Psoas muscle (tissue), 8 donors: ENCODE results near the gene TBC1D9B. TPM values are rescaled to one million over a fixed set of nuclear protein-coding genes. Genes with fewer than 3 reads are reported as not detected.

Experiments
- ATAC-seq, 4 donors: fragments of 200-7000 bp; cut with Tn5 transposase; one replicate each; pipeline ENCODE4 v1.9.1; 2020; ENCODE audit warnings: moderate library complexity in 3 of 4, mild to moderate bottlenecking in 2 of 4
- DNase-seq, 2 donors: peaks; one replicate each; pipeline ENCODE4 v3.0.0-alpha.2; 2020
- H3K27ac ChIP-seq: fragments of 200-600 bp; one replicate; pipeline ENCODE4 v1.8.0; 2022
- H3K27me3 ChIP-seq, 3 donors: fragments of 200-600 bp in 1 of 3; one replicate each; pipeline versions ENCODE4 v1.6.1 to v1.8.0; 2013 to 2022; ENCODE audit warnings: low read length in 2 of 3, mild to moderate bottlenecking in 2 of 3, moderate library complexity in 1 of 3; ENCODE audit not compliant: insufficient read depth in 3 of 3
- H3K36me3 ChIP-seq, 2 donors: fragments of 200-600 bp in 1 of 2; one replicate each; pipeline versions ENCODE4 v1.6.1 to v1.8.0; 2013 to 2022; ENCODE audit warnings: low read depth in 1 of 2, mild to moderate bottlenecking in 1 of 2, moderate library complexity in 1 of 2; ENCODE audit not compliant: insufficient read depth in 1 of 2
- H3K4me1 ChIP-seq: fragments of 200-600 bp; one replicate; pipeline ENCODE4 v1.8.0; 2022
- H3K4me3 ChIP-seq: fragments of 200-600 bp; one replicate; pipeline ENCODE4 v1.8.0; 2022; ENCODE audit warnings: mild to moderate bottlenecking
- H3K9me3 ChIP-seq: fragments of 200-600 bp; one replicate; pipeline ENCODE4 v1.8.0; 2022
- WGBS, 3 donors: extraction: QIAGEN DNeasy Blood & Tissue Kit; methylation state at CpG; one replicate each; pipeline versions ENCODE4 v1.1.6 to v1.1.7; 2013; 5-methylcytosine and 5-hydroxymethylcytosine counted together
- intact Hi-C, 2 donors: fragments of 100-400 bp; cut with DNase I; formaldehyde crosslinking; loops; one replicate each; pipeline versions ENCODE4 v1.11.0 to v1.14.2; 2022
- polyA plus RNA-seq, 3 donors: library from polyadenylated mRNA; stranded (reverse); fragments of 200-250 nt; gene quantifications; one replicate each; pipeline ENCODE4 v1.2.3, GENCODE V29; 2013
- total RNA-seq, 4 donors: library from RNA; stranded (reverse); fragmentation: NEBNext Ultra II Directional in 2 of 4; extraction: Animal tissue kit (Norgen Biotek cat#: 25700) in 2 of 4; gene quantifications; one replicate each; pipeline versions ENCODE4 v1.2.1 to v1.2.4, GENCODE V29; 2021 to 2023
- TF ChIP-seq, protein P1 (sequence below): fragments of 200-600 bp; IDR thresholded peaks from one replicate; pipeline ENCODE4 v1.8.0; 2022; ENCODE audit warnings: antibody characterized with exemption
- donor health status: healthy with polysubstance abuse.
- donor health status: DM: no; HTN: no; CAD: no; lungs with moderate emphysema.
- donor health status: Bipolar disorder and iron deficiency.
- donor health status: healthy.
- donor health status: DM: yes; HTN: yes; CAD: no.
- donor health status: DM: no; HTN: no; CAD: no.
- donor health status: DM: no; HTN: no; CAD: no.
- donor health status: DM: yes; HTN: yes; CAD: no.

The TBC1D9B gene
- total and polyA plus RNA-seq, 7 donors = 30.1 to 50.2 (median 40.2) TPM

GRCh38 chr5:179874536-179875292 lies 33.0 kb downstream of the TBC1D9B start:
- no peaks in the 10 kb centered on the region for H3K9me3 ChIP-seq
- intact Hi-C loops = loop anchor here in 1 of 2 donors (5.0 kb wide), 2 partner anchors 33 to 218 kb away; partner anchors contain the start of gene TBC1D9B

DNA sequence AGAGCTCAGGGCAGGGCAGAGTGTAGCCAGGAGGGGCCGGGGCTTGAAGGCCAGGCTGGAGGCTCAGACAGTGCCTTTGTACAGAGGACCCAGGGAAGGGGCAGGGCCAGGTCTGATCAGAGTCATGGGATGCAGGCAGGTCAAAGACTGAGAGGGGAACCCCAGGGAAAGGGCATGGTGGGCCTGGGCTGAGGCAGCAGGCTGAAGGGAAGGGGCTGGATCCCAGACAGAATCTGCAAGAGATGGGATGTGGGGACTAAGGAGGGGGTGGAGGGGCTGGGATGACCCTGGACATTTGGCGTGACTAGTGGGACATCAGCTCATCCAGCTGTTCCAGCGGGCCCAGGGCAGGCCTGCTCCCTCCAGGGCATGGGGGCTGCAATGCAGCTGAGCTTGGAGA lies 33.6 kb downstream of the TBC1D9B start:
- TF ChIP-seq, protein P1, sequence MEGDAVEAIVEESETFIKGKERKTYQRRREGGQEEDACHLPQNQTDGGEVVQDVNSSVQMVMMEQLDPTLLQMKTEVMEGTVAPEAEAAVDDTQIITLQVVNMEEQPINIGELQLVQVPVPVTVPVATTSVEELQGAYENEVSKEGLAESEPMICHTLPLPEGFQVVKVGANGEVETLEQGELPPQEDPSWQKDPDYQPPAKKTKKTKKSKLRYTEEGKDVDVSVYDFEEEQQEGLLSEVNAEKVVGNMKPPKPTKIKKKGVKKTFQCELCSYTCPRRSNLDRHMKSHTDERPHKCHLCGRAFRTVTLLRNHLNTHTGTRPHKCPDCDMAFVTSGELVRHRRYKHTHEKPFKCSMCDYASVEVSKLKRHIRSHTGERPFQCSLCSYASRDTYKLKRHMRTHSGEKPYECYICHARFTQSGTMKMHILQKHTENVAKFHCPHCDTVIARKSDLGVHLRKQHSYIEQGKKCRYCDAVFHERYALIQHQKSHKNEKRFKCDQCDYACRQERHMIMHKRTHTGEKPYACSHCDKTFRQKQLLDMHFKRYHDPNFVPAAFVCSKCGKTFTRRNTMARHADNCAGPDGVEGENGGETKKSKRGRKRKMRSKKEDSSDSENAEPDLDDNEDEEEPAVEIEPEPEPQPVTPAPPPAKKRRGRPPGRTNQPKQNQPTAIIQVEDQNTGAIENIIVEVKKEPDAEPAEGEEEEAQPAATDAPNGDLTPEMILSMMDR = no peak
- Histone ChIP-seq H3K4me3 (no peak overlapping the region), H3K4me1 (peaks cover 10% of the 10 kb centered on the region), H3K36me3 (peaks cover 0 to 89% of the 10 kb centered on the region in 2 donors), H3K9me3 (no peaks in the 10 kb centered on the region), H3K27ac (no peak overlapping the region), H3K27me3 (no peaks in the 10 kb centered on the region)
- intact Hi-C loops = loop anchor here in 1 of 2 donors (5.0 kb wide), 2 partner anchors 33 to 218 kb away; partner anchors contain the start of gene TBC1D9B
- no peak for ATAC-seq
- DNase-seq = no peak
- WGBS, 3 donors = 83 to 95% (median 92%) methylated on average over 3 of the region's 3 CpGs

More at GRCh38 chr5:179874536-179875292, 33.0 kb downstream of the TBC1D9B start:
- H3K4me1 ChIP-seq = peaks cover 10% of the 10 kb centered on the region
- 96 to 97% (median 97%) methylated on average over 27 to 28 of the region's 28 CpGs for WGBS, 3 donors
- ATAC-seq = no peak
- H3K4me3 ChIP-seq = no peak overlapping the region
- H3K27ac ChIP-seq = no peak overlapping the region
- TF ChIP-seq, protein P1 = no peak
- DNase-seq = no peak
- no peaks in the 10 kb centered on the region for H3K27me3 ChIP-seq
- H3K36me3 ChIP-seq = peaks cover 0 to 90% of the 10 kb centered on the region in 2 donors

DNA sequence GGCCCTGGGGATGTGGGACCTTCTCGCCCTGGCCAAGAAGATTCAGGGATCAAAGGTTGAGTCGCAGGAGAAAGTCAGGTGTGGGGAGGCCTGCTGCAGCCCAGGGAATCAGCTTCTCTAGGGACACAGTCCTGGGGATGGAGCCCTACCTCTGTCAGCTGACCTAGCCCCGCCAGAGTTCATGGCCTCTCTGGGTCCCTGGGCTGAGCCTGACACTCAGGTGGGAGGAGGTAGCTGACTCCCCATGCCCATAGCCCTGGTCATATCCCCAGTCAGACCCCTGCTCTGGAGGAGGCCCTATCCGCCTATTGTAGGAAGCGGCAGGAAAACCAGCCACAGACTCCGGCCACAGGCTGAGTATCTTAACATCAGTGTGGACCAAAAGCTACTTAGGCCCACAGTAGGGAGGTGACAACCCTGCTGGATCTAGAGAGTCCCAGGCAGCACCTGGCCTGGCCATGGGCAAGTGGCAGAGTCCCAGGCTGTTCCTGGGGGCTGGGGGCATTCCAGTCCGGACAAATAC lies 34.0 kb downstream of the TBC1D9B start:
- TF ChIP-seq, protein P1 = no peak
- Histone ChIP-seq H3K4me3 (no peak overlapping the region), H3K36me3 (peaks cover 0 to 89% of the 10 kb centered on the region in 2 donors), H3K4me1 (peaks cover 10% of the 10 kb centered on the region), H3K27me3 (no peaks in the 10 kb centered on the region), H3K9me3 (no peaks in the 10 kb centered on the region), H3K27ac (no peak overlapping the region)
- 95 to 97% (median 96%) methylated on average over 7 of the region's 7 CpGs for WGBS, 3 donors
- ATAC-seq (no peak), DNase-seq (no peak)
- intact Hi-C loops = loop anchor here in 1 of 2 donors (5.0 kb wide), 2 partner anchors 34 to 219 kb away; partner anchors contain the start of gene TBC1D9B

DNA sequence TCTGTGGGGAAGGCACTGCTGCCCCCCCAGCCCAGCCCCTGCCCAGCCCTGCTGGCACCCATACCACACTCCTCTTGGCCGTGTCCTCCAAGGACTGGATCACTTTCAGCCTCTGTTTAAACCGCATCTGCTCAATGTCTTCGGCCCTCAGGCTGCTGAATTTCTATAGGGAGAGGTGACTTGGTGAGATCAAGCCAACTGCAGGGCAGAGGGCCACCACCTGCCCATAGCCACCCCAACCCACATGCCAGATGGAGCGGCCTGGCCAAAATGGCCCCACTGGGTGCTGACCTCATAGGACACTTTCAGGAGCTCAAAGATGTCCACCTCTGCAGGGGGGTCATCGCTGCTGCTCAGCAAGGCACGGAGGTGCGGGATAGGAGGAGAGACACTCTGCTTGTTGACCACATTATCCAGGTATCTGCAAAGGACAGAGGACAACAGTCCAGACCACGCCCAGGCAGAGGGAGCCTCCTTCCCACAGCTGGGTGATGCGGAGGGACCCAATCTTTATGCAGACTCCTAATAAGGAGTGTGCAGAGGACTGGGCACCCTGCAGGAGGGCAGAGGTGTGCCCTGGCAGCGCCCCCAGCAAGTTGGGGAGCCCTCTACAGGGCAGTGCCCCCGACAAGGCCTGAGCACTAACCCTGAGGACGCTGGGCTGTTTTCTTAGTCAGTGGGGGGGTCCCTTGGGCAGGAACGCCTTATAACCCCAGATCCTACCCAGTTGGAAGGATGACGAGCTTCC lies 34.7 kb downstream of the TBC1D9B start:
- no peak overlapping the region for H3K4me3 ChIP-seq
- peaks cover 9% of the 10 kb centered on the region for H3K4me1 ChIP-seq
- no peak for DNase-seq
- intact Hi-C loops = loop anchor here in 1 of 2 donors (5.0 kb wide), 2 partner anchors 34 to 219 kb away; partner anchors contain the start of gene TBC1D9B
- ATAC-seq = no peak
- peaks cover 0 to 93% of the 10 kb centered on the region in 2 donors for H3K36me3 ChIP-seq
- no peaks in the 10 kb centered on the region for H3K27me3 ChIP-seq
- no peaks in the 10 kb centered on the region for H3K9me3 ChIP-seq
- WGBS, 3 donors = 90 to 95% (median 91%) methylated on average over 14 of the region's 14 CpGs
- TF ChIP-seq, protein P1 = no peak
- no peak overlapping the region for H3K27ac ChIP-seq
